GM20431 (cell line): Measurements from ENCODE around the gene PTPRA.
"Not testable (repeated sequence)": the region's sequence is repeated elsewhere in the genome, so short reads cannot be mapped to it uniquely, and the experiment has no call there.

ENCODE experiments used
- in situ Hi-C: fragments of 300-500 bp; cut with MseI, MboI; formaldehyde crosslinking; loops from one replicate; pipeline ENCODE4 v1.15.0; 2020; ENCODE audit warnings: low sequenced_read_pairs; ENCODE audit not compliant: unreplicated experiment

The PTPRA gene

GRCh38 chr20:3032624-3033023 is 159.3 kb downstream of the PTPRA start:
- in situ Hi-C loops: no loop called here

- in situ Hi-C loops: no loop called here
Measured at GRCh38 chr20:3037654-3038053, 164.4 kb downstream of the PTPRA start.

- in situ Hi-C loops: no loop called here
Measured at GRCh38 chr20:3038454-3038853, 165.2 kb downstream of the PTPRA start.

- in situ Hi-C loops: no loop called here
Measured at GRCh38 chr20:3039426-3039825, 166.1 kb downstream of the PTPRA start.

- in situ Hi-C loops: no loop called here
Measured at GRCh38 chr20:3040086-3040485, 166.8 kb downstream of the PTPRA start.

- in situ Hi-C loops: no loop called here
Measured at GRCh38 chr20:3041854-3042409, 168.7 kb downstream of the PTPRA start.

- in situ Hi-C loops: no loop called here
Measured at GRCh38 chr20:3042625-3043024, 169.3 kb downstream of the PTPRA start.

GRCh38 chr20:3043322-3043721 is 170.0 kb downstream of the PTPRA start, which contains the start of gene GNRH2:
TSS of gene GNRH2 (plus strand) at chr20:3043622. CDS start at chr20:3044415, 793 bp downstream.
- in situ Hi-C loops: no loop called here

- in situ Hi-C loops: no loop called here
Measured at GRCh38 chr20:3044336-3044965, 171.2 kb downstream of the PTPRA start.

- in situ Hi-C loops: no loop called here
Measured at GRCh38 chr20:3045042-3045815, 171.9 kb downstream of the PTPRA start.

GRCh38 chr20:3045816-3046676 is 172.8 kb downstream of the PTPRA start, which contains the start of gene MRPS26:
TSS of gene MRPS26 (plus strand) at chr20:3046052. CDS start at chr20:3046069, 17 bp downstream.
- in situ Hi-C loops: no loop called here

GRCh38 chr20:3046677-3047462 is 173.6 kb downstream of the PTPRA start:
- in situ Hi-C loops: no loop called here

- in situ Hi-C loops: no loop called here
Measured at GRCh38 chr20:3047486-3048419, 174.5 kb downstream of the PTPRA start.

GRCh38 chr20:3051385-3052019 is 178.2 kb downstream of the PTPRA start:
- in situ Hi-C loops: no loop called here

- in situ Hi-C loops: no loop called here
Measured at GRCh38 chr20:3059489-3059888, 186.2 kb downstream of the PTPRA start.

GRCh38 chr20:3064119-3064518 is 190.8 kb downstream of the PTPRA start:
- in situ Hi-C loops: not testable (repeated sequence)

GRCh38 chr20:3067139-3068014 is 194.1 kb downstream of the PTPRA start:
- in situ Hi-C loops: no loop called here
